Activated CD8-positive, alpha-beta T cell treated with anti-CD3 and anti-CD28 coated beads for 36 hours (primary cell): ENCODE results near the gene CD28. TPM values are rescaled to one million over a fixed set of nuclear protein-coding genes. Genes with fewer than 3 reads are reported as not detected.

Source experiments
- ATAC-seq: fragments of 200-7000 bp; cut with Tn5 transposase; one replicate; pipeline ENCODE4 v1.10.0; 2021; ENCODE audit warnings: mild to moderate bottlenecking, moderate library complexity
- CTCF ChIA-PET: fragments of 350-600 bp; sonication (Branson Sonifier 250); formaldehyde crosslinking; loops from one replicate; lab custom pipeline; 2021; ENCODE audit warnings: antibody characterized with exemption; lab: Charles Lee
- POLR2A ChIA-PET: fragments of 350-600 bp; sonication (Branson Sonifier 250); formaldehyde crosslinking; loops from one replicate; lab custom pipeline; 2021; ENCODE audit warnings: antibody characterized with exemption; lab: Charles Lee
- DNase-seq: peaks from one replicate; pipeline ENCODE4 v3.0.0-alpha.2; 2020
- H3K27ac Mint-ChIP-seq: one replicate; pipeline ENCODE4 v1.8.0; 2021; ENCODE audit warnings: mild to moderate bottlenecking, mixed read lengths
- H3K27me3 Mint-ChIP-seq: one replicate; pipeline ENCODE4 v1.8.0; 2021; ENCODE audit warnings: mixed read lengths
- H3K36me3 Mint-ChIP-seq: one replicate; pipeline ENCODE4 v1.8.0; 2021; ENCODE audit warnings: low read depth, mixed read lengths
- H3K4me1 Mint-ChIP-seq: one replicate; pipeline ENCODE4 v1.8.0; 2021; ENCODE audit warnings: low read depth, mixed read lengths
- H3K4me3 Mint-ChIP-seq: one replicate; pipeline ENCODE4 v1.8.0; 2021; ENCODE audit warnings: mild to moderate bottlenecking, moderate library complexity, mixed read lengths
- H3K9me3 Mint-ChIP-seq: one replicate; pipeline ENCODE4 v1.8.0; 2021; ENCODE audit warnings: mixed read lengths
- CTCF ChIP-seq: fragments of 200-600 bp; IDR thresholded peaks from one replicate; pipeline ENCODE4 v1.8.0; 2022; ENCODE audit warnings: antibody characterized with exemption, mild to moderate bottlenecking
- intact Hi-C: fragments of 100-400 bp; cut with micrococcal nuclease; formaldehyde crosslinking; loops from one replicate; pipeline ENCODE4 v1.10.0; 2022
- total RNA-seq, 2 experiments: library from RNA; stranded (reverse); gene quantifications; one replicate each; pipeline ENCODE4 v1.2.3, GENCODE V29; 2021

The CD28 gene
- total RNA-seq, 2 experiments from 2014 or later, result 94.2 to 97.3 TPM

GRCh38 chr2:203685081-203685621, 21.3 kb upstream of the CD28 start:
- POLR2A ChIA-PET, result no interaction called here
- no peak for TF ChIP-seq CTCF
- Mint-ChIP-seq H3K27me3 (no peaks in the 10 kb centered on the region), H3K27ac (no peak overlapping the region), H3K9me3 (peaks cover 4% of the 10 kb centered on the region), H3K4me1 (peaks cover 39% of the 10 kb centered on the region), H3K36me3 (no peaks in the 10 kb centered on the region), H3K4me3 (no peak overlapping the region)
- CTCF ChIA-PET, result no interaction called here
- intact Hi-C loops, result no loop called here
- ATAC-seq (no peak), DNase-seq (no peak)

GRCh38 chr2:203685789-203686420, 20.5 kb upstream of the CD28 start:
- H3K4me1 Mint-ChIP-seq, result peaks cover 36% of the 10 kb centered on the region
- H3K4me3 Mint-ChIP-seq, result no peak overlapping the region
- no peaks in the 10 kb centered on the region for H3K9me3 Mint-ChIP-seq
- intact Hi-C loops, result no loop called here
- no peak overlapping the region for H3K27ac Mint-ChIP-seq
- ChIA-PET POLR2A (interaction anchor here (0.6 kb wide), 1 partner anchor 55 kb away, joined by 3 read pairs; no protein-coding TSS in a partner anchor), CTCF (no interaction called here)
- ATAC-seq (no peak), DNase-seq (no peak)
- no peak for TF ChIP-seq CTCF
- H3K36me3 Mint-ChIP-seq, result no peaks in the 10 kb centered on the region
- H3K27me3 Mint-ChIP-seq, result no peaks in the 10 kb centered on the region

GRCh38 chr2:203687165-203687564, 19.3 kb upstream of the CD28 start:
- intact Hi-C loops, result no loop called here
- Mint-ChIP-seq H3K9me3 (no peaks in the 10 kb centered on the region), H3K4me3 (no peak overlapping the region), H3K27ac (no peak overlapping the region), H3K36me3 (no peaks in the 10 kb centered on the region), H3K27me3 (no peaks in the 10 kb centered on the region), H3K4me1 (peaks cover 30% of the 10 kb centered on the region)
- ATAC-seq (no peak), DNase-seq (no peak)
- CTCF ChIA-PET, result no interaction called here
- TF ChIP-seq CTCF, result no peak
- POLR2A ChIA-PET, result no interaction called here

- no peak overlapping the region for H3K4me3 Mint-ChIP-seq
- CTCF ChIA-PET, result interaction anchor here (1.2 kb wide), 1 partner anchor 127 kb away, joined by 3 read pairs; no protein-coding TSS in a partner anchor
Observed at GRCh38 chr2:203688798-203689197, 17.6 kb upstream of the CD28 start.

More at GRCh38 chr2:203688798-203689197, 17.6 kb upstream of the CD28 start:
- DNase-seq, result no peak
- POLR2A ChIA-PET, result interaction anchor here (0.9 to 1.2 kb wide), 2 partner anchors 8 to 212 kb away, joined by 3 read pairs; no protein-coding TSS in a partner anchor
- TF ChIP-seq CTCF, result no peak
- intact Hi-C loops, result no loop called here
- no peak overlapping the region for H3K27ac Mint-ChIP-seq
- no peaks in the 10 kb centered on the region for H3K27me3 Mint-ChIP-seq
- ATAC-seq, result no peak
- H3K4me1 Mint-ChIP-seq, result peaks cover 33% of the 10 kb centered on the region
- no peaks in the 10 kb centered on the region for H3K36me3 Mint-ChIP-seq
- no peaks in the 10 kb centered on the region for H3K9me3 Mint-ChIP-seq
